ENCODE data around the gene ADAMTS3.

The ADAMTS3 gene

DNA sequence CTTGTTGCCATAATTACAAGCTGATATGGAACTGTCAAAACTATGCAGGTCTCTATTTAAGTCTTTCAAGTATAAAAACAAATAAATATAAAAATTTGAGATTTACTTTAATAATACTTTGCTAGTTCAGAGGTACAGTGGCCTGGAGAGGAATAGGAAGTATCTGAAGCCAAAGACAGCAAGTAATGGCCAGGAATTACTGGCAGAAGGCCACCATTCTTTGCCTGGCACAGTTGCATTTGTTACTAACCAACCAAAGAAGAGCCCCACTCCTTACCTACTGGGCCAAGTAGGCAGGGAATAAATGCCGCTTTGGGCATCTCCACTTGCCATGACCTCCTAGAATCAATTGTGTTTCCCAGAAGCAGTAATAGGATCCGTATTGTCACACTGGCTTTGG, 13.8 kb upstream of the ADAMTS3 start:
- TF ChIP-seq, protein P1, sequence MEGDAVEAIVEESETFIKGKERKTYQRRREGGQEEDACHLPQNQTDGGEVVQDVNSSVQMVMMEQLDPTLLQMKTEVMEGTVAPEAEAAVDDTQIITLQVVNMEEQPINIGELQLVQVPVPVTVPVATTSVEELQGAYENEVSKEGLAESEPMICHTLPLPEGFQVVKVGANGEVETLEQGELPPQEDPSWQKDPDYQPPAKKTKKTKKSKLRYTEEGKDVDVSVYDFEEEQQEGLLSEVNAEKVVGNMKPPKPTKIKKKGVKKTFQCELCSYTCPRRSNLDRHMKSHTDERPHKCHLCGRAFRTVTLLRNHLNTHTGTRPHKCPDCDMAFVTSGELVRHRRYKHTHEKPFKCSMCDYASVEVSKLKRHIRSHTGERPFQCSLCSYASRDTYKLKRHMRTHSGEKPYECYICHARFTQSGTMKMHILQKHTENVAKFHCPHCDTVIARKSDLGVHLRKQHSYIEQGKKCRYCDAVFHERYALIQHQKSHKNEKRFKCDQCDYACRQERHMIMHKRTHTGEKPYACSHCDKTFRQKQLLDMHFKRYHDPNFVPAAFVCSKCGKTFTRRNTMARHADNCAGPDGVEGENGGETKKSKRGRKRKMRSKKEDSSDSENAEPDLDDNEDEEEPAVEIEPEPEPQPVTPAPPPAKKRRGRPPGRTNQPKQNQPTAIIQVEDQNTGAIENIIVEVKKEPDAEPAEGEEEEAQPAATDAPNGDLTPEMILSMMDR (IDR thresholded peaks at IDR 0.05) = no peak

DNA sequence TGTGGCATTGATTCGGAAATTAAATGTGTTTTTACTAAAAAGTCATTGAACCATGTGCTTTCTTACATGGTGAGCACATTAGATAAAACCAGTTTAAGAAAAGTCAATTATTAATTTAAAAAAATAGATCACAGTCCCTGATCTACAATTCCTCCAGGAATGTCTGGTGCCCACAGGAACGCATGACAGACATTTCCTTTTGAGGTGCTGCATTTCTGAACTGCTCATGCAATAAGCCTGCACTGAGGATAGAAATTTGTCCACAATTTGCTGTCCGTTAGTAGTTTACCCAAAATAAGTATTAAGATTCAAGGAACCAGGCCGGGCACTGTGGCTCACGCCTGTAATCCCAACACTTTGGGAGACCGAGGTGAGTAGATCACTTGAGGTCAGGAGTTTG, 8.2 kb upstream of the ADAMTS3 start:
- TF ChIP-seq, protein P1 (IDR thresholded peaks at IDR 0.05) = no peak

DNA sequence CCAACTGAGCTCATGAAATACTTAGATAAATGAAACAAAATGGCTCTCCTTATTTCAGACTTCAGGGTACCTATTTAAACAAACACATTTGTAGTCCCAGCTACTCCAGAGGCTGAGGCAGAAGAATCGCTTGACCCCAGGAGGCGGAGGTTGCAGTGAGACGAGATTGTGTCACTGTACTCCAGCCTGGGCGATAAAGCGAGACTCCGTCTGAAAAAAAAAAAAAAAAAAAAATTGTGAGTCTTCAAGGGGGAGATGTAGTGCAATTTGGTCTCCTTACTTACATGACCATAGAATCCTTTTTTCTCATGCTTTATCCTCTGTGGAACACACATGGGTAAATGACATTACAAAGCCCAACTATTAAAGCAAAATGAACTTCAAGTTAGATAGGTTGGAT, 2.3 kb upstream of the ADAMTS3 start:
- TF ChIP-seq, protein P1 (IDR thresholded peaks at IDR 0.05) = no peak

DNA sequence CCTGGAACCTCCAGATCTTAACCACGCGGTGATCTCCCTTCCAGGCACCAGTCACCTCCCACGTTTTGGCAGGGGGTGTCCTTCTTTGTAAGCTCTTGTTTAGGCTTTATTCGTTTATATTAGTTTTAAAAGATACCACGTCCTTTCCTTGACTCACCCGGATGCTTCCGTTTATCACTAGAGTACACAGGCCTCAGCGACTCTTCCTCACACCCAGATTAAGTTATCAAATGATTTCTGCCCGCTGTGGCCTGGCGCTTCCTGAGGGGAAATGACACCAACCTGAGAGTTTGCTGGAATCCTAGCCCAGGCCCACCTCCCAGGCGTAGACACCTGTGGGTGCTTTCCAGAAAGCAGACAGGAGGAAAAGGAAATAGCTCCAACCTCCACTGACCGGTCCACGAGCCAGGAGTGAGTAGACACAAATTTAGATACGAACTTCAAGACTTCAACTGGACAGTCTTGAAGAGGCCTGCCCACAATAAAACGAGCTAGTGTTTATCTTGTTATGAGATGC, 756 bp upstream of the ADAMTS3 start:
- TF ChIP-seq, protein P1 (IDR thresholded peaks at IDR 0.05) = no peak

DNA sequence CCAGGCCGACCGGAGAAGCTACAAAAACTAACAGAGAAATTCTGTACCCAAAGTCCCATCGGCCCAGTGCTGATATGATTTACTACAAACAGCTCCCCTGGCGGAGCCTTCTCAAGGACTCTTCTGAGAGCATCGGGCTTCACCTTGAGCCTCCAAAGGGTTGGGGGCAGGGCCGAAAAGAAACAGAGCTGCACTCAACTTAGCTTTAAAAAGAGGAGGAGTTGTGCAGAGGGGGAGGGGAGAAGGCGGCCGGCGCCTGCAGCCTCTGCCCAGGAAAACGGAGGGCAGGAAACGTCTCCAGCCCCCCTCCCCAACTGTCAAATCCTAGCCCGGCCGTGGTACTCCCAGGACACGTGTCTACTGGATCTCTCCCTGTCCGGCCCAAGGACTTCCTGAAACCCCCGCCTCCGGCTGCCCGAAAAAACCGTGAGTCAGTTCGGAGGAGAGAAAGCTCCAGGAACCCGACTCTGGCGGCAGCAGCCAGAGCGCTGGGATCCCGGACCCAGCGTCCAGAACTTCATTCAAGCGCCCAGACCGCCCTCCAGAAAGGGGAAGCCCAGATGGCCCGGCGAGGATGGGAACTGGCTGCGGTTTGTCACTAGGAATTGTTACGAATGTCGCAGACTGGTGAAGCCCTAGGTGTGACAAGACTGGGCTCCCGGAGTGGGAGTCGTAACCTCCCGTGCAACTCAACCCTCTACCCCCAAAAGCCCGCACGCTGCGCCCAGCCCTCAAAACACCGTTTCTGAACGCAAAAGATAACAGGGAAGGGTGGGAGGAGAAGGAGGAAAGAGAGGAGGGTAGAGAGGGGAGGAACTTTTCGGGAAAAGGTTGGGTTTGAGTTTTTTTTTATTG, 973 bp downstream of the ADAMTS3 start:
- TF ChIP-seq, protein P1 (IDR thresholded peaks at IDR 0.05) = peak; percentile 41; the same call in 1 of the 2 replicates

DNA sequence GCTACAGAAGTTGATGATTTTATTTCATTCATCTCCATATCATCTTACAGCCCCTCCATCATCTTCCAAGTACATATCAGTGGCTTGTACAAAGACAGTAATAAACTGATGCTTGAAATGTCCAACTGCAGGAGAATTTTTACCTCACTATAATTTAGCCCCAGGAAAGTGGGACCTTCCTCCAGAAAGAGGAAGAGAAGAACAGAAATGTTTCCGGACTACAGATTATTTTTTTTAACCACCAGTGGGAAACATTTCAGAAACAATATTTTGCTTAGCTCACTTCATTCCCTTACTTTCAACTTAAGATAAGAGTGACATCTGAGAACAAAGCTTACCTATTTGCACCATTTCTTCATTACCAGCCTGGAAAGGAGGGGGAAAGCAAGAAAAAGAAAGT, 2.0 kb downstream of the ADAMTS3 start:
- TF ChIP-seq, protein P1 (IDR thresholded peaks at IDR 0.05) = no peak

DNA sequence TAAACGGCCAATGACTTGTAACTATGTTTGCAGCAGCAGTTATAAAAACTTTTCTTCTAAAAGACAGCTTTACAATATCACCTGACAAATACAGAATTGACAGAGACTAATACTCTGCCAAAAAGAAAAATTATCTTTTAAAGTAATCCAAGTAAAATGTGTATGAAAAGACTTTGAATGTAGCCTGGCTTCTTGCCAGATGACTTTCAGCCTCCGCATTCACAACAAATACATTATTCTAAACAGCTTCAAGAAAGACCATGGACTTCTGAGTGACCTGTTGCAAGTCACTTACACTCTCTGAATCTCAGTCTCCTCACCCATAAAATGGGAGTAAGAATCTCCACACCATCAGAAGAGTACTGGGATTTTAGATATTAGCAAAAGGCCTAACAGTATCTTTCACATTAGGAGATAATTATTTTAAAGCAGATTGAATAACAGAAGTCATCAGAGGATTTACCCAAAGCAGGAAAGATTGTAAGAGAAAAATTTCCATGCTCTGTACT, 2.5 kb downstream of the ADAMTS3 start:
- TF ChIP-seq, protein P1 (IDR thresholded peaks at IDR 0.05) = no peak

All from LNCAP (cell line).